ENCODE data around the gene KLHDC3. TPM values are rescaled to one million over a fixed set of nuclear protein-coding genes. Genes with fewer than 3 reads are reported as not detected.
A peak's percentile ranks its signal among the peaks of the same experiment; 100 is the strongest.

The KLHDC3 gene
- total and polyA plus RNA-seq, 2 experiments from 2014 or later: 334 to 343 TPM

DNA sequence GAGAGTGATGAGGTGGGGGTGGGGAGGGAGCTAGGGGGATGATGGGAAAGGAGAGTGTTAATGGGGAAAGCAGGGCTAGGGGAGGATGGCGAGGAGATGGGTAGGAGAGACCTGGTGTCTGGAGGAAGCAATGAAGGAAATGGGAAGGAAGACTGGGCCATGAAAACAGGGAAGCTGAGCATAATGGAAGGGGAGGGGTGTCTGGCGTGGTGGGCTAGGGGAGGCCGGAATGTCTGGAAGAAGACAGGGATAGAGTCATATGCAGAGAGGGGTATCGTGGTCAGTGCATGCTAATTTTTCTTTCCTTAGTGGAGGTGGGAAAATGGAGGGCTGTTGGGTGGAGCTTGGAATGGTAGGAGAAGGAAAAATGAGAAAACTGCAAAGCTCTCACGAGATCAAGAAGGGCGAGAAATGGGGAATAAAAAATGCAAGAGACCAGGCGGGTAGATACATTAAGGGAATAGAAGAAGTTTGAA, 423 bp downstream of the KLHDC3 start:
- Histone ChIP-seq H3K27ac (peak overlapping the region; percentile 96), H3K27me3 (no peaks in the 10 kb centered on the region), H3K9me3 (ENCODE audit: low read depth) (no peaks in the 10 kb centered on the region), H3K4me1 (ENCODE audit: low read depth) (peaks cover 33% of the 10 kb centered on the region), H3K4me3 (peak overlapping the region; percentile 69), H3K36me3 (peaks cover 24% of the 10 kb centered on the region)
- TF ChIP-seq, protein P1, sequence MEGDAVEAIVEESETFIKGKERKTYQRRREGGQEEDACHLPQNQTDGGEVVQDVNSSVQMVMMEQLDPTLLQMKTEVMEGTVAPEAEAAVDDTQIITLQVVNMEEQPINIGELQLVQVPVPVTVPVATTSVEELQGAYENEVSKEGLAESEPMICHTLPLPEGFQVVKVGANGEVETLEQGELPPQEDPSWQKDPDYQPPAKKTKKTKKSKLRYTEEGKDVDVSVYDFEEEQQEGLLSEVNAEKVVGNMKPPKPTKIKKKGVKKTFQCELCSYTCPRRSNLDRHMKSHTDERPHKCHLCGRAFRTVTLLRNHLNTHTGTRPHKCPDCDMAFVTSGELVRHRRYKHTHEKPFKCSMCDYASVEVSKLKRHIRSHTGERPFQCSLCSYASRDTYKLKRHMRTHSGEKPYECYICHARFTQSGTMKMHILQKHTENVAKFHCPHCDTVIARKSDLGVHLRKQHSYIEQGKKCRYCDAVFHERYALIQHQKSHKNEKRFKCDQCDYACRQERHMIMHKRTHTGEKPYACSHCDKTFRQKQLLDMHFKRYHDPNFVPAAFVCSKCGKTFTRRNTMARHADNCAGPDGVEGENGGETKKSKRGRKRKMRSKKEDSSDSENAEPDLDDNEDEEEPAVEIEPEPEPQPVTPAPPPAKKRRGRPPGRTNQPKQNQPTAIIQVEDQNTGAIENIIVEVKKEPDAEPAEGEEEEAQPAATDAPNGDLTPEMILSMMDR (IDR thresholded peaks at IDR 0.05; ENCODE audit: low read depth, low read length): no peak
- peak; percentile 21 to 40 for DNase-seq (ENCODE audit: low read depth in 1 of 2, low spot score in 1 of 2)

DNA sequence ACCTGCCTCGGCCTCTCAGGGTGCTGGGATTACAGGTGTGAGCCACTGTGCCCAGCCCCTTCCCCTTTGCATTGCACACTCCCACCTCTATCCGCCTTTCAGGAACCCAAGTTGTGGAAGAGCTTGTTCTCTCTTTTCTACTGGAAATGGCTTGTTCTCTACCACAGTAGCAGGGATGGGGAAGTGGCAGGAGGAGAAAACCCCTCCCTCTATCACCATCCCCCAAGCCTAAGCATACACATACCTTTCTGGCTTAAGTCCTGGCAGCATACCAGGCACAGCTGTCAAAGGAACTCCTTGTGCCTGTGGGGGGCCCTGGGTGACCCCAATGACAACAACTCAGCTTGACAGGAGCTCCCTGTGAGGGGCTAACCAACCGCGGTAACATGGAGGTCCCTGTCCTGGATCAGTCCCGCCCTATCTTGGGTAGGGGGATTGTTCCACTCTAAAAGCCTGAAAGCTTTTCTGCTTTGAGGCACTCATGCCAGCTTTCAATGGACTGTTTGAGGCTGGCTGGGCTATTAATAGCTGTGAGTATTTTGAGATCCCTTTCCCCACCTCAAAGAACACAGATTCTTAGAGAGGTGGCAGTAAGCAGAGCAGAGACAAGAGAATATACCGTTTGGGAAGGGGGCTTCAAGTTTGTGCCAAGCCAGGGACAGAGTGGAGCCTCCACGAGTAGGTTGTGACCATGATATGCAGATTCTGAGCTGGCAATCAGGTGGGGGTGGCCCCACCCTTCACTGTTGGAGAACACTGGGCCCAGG, 2.3 kb downstream of the KLHDC3 start:
- Histone ChIP-seq H3K4me1 (ENCODE audit: low read depth) (peaks cover 36% of the 10 kb centered on the region), H3K27me3 (no peaks in the 10 kb centered on the region), H3K27ac (peak overlapping the region; percentile 96), H3K36me3 (peaks cover 29% of the 10 kb centered on the region), H3K4me3 (peak overlapping the region; percentile 69), H3K9me3 (ENCODE audit: low read depth) (no peaks in the 10 kb centered on the region)
- TF ChIP-seq, protein P1 (IDR thresholded peaks at IDR 0.05; ENCODE audit: low read depth, low read length): no peak
- peak in 1 of 2 donors; percentile 74 for DNase-seq (ENCODE audit: low read depth in 1 of 2, low spot score in 1 of 2)

DNA sequence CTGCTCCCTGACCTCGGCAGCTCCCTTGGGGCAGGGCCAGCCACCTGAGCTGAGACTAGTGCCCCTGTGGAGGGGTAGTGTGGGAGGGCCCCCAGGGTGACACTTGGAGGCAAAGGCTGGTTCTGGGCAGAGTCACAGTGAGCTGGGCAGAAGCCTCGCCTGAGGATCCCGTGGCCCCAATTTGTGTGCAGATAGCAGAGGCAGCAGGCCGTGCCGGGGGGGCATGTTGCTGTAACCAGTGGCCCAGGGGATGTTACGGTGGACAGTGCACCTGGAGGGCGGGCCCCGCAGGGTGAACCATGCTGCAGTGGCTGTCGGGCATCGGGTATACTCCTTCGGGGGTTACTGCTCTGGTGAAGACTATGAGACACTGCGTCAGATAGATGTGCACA, 2.9 kb downstream of the KLHDC3 start:
- Histone ChIP-seq H3K9me3 (ENCODE audit: low read depth) (no peaks in the 10 kb centered on the region), H3K27me3 (no peaks in the 10 kb centered on the region), H3K27ac (peak overlapping the region; percentile 96), H3K4me3 (peak overlapping the region; percentile 69), H3K36me3 (peaks cover 26% of the 10 kb centered on the region), H3K4me1 (ENCODE audit: low read depth) (peaks cover 36% of the 10 kb centered on the region)
- TF ChIP-seq, protein P1 (IDR thresholded peaks at IDR 0.05; ENCODE audit: low read depth, low read length): no peak
- no peak for DNase-seq (ENCODE audit: low read depth in 1 of 2, low spot score in 1 of 2)

DNA sequence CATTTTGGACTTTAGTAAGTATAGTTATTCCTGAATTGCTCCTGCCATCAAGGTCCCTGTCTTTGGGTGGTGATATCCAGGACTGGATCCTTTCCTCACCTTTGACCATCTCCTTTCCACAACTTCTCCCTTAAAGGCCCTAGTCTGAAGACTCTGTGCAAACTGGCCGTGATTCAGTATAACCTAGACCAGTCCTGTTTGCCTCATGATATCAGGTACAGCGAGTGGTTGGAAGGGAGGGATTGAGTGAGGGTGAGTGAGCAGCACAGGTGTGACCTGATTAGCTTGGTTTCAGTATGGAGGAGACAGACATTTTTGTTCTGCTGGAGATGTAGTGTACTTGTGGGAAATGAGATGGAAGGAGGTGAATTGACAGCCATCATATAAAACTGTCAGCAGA, 5.1 kb downstream of the KLHDC3 start:
- Histone ChIP-seq H3K36me3 (peaks cover 26% of the 10 kb centered on the region), H3K9me3 (ENCODE audit: low read depth) (no peaks in the 10 kb centered on the region), H3K27ac (peak overlapping the region; percentile 87), H3K4me1 (ENCODE audit: low read depth) (peaks cover 31% of the 10 kb centered on the region), H3K4me3 (no peak overlapping the region), H3K27me3 (no peaks in the 10 kb centered on the region)
- TF ChIP-seq, protein P1 (IDR thresholded peaks at IDR 0.05; ENCODE audit: low read depth, low read length): no peak
- DNase-seq (ENCODE audit: low read depth in 1 of 2, low spot score in 1 of 2): no peak

DNA sequence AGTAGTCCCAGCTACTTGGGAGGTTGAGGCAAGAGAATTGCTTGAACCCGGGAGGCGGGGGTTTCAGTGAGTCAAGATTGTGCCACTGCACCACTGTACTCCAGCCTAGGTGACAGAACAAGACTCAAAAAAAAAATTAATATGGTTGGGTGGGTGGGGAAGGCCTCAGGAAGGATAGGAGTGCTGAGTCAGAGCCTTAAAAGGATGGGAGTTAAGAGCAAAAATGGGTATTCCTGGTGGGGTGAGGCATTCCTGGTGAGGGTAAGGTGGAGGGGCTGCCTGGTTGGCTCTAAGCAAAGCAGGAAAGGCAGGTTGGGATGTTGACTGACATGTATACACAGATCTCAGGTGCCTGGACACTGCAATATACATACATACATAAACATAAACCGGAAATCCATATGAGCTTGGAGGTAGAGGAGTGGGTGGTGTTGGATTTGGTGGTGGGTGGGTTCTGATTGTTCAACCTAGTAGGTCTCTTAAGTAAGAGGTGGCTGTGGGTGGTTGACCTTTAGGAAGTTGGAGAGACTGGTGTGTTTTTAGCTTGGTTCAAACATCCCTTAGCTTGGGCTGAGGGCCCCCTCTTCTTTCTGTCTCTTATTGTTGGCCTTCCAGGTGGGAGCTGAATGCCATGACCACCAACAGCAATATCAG, 6.1 kb downstream of the KLHDC3 start:
- no peaks in the 10 kb centered on the region for H3K27me3 ChIP-seq
- H3K4me1 ChIP-seq (ENCODE audit: low read depth): peaks cover 30% of the 10 kb centered on the region
- DNase-seq (ENCODE audit: low read depth in 1 of 2, low spot score in 1 of 2): no peak
- H3K36me3 ChIP-seq: peaks cover 29% of the 10 kb centered on the region
- peak overlapping the region; percentile 87 for H3K27ac ChIP-seq
- TF ChIP-seq, protein P1 (IDR thresholded peaks at IDR 0.05; ENCODE audit: low read depth, low read length): no peak
- no peak overlapping the region for H3K4me3 ChIP-seq
- no peaks in the 10 kb centered on the region for H3K9me3 ChIP-seq (ENCODE audit: low read depth)
